Panc1 (cell line): ENCODE data around the gene SDF4. TPM values are rescaled to one million over a fixed set of nuclear protein-coding genes. Genes with fewer than 3 reads are reported as not detected.

Experiments
- ATAC-seq: fragments of 200-7000 bp; cut with Tn5 transposase; 2 replicates; pipeline ENCODE4 v1.9.1; 2020; ENCODE audit warnings: mild to moderate bottlenecking, moderate library complexity
- BruUV-seq: library from RNA; stranded (reverse); fragments of 400-500 nt; replicated peaks from 2 replicates; lab custom pipeline; 2021; lab: Mats Ljungman, UMichigan
- CTCF ChIA-PET: fragments of 300-600 bp; sonication (Branson Sonifier 250); formaldehyde crosslinking; loops from one replicate; lab custom pipeline; 2022; ENCODE audit warnings: antibody characterized with exemption; lab: Charles Lee
- POLR2A ChIA-PET: fragments of 300-600 bp; sonication (Branson Sonifier 250); formaldehyde crosslinking; loops from one replicate; lab custom pipeline; 2022; ENCODE audit warnings: antibody characterized with exemption; lab: Charles Lee
- DNase-seq: peaks from one replicate; pipeline ENCODE4 v3.0.0-alpha.2; 2010; ENCODE audit warnings: low read depth, low spot score
- H3K27ac ChIP-seq: 2 replicates; pipeline ENCODE4 v1.5.1; 2011; ENCODE audit warnings: mild to moderate bottlenecking, low read length, inconsistent platforms
- H3K27me3 ChIP-seq: fragments of 200-500 bp; sonication (Bioruptor generic); 2 replicates; pipeline ENCODE4 v1.6.0; 2014; ENCODE audit warnings: low read length, inconsistent platforms; ENCODE audit not compliant: control insufficient read depth, insufficient read depth
- H3K36me3 ChIP-seq: fragments of 200-500 bp; sonication (Bioruptor generic); 2 replicates; pipeline ENCODE4 v1.5.1; 2014; ENCODE audit warnings: inconsistent platforms, mild to moderate bottlenecking, low read length, moderate library complexity; ENCODE audit not compliant: control insufficient read depth, insufficient read depth
- H3K4me1 ChIP-seq: 2 replicates; pipeline ENCODE4 v1.5.1; 2011; ENCODE audit warnings: inconsistent platforms, mild to moderate bottlenecking, low read length, moderate library complexity; ENCODE audit not compliant: control insufficient read depth, insufficient read depth
- H3K4me3 ChIP-seq, 2 experiments: 2 replicates each; pipeline ENCODE4 v1.5.1; 2011 to 2012; ENCODE audit warnings: low read depth in 2 of 2, low read length in 2 of 2, mild to moderate bottlenecking in 2 of 2, inconsistent platforms in 1 of 2, moderate library complexity in 1 of 2
- H3K9me3 ChIP-seq: fragments of 200-500 bp; sonication (Bioruptor generic); 2 replicates; pipeline ENCODE4 v1.5.1; 2014; ENCODE audit warnings: low read depth, mild to moderate bottlenecking, inconsistent platforms, low read length, moderate library complexity; ENCODE audit not compliant: control insufficient read depth, insufficient read depth
- CTCF ChIP-seq: fragments of 450-650 bp; IDR thresholded peaks from 2 replicates; pipeline ENCODE4 v1.5.1; 2017; ENCODE audit warnings: mild to moderate bottlenecking
- POLR2AphosphoS5 ChIP-seq: IDR thresholded peaks from 2 replicates; pipeline ENCODE4 v1.6.1; 2012; ENCODE audit warnings: mild to moderate bottlenecking, low read depth, low read length, moderate library complexity
- REST ChIP-seq, 2 experiments: IDR thresholded peaks; 2 replicates each; pipeline ENCODE4 v1.6.1; 2011 to 2012; ENCODE audit warnings: low read depth in 2 of 2, control low read depth in 1 of 2, low read length in 1 of 2, mild to moderate bottlenecking in 1 of 2, moderate library complexity in 1 of 2; ENCODE audit not compliant: insufficient read depth in 1 of 2
- SIN3A ChIP-seq: IDR thresholded peaks from 2 replicates; pipeline ENCODE4 v1.6.1; 2012; ENCODE audit warnings: low read depth, mild to moderate bottlenecking, low read length, moderate library complexity, borderline replicate concordance; ENCODE audit not compliant: insufficient read depth
- TCF7L2 ChIP-seq: IDR thresholded peaks from 2 replicates; pipeline ENCODE4 v1.6.1; 2011; ENCODE audit warnings: mild to moderate bottlenecking, low read depth, low read length, inconsistent platforms
- in situ Hi-C: cut with HindIII; loops from 2 replicates; pipeline ENCODE4 v1.10.0; 2016; ENCODE audit warnings: low sequenced_read_pairs, low pct_unique_long_range_greater_than_20kb
- intact Hi-C: fragments of 100-400 bp; cut with micrococcal nuclease; formaldehyde crosslinking; loops from one replicate; pipeline ENCODE4 v1.10.0; 2022; ENCODE audit not compliant: unreplicated experiment
- total RNA-seq: library from RNA; stranded (reverse); gene quantifications from one replicate; pipeline ENCODE4 v1.2.1, GENCODE V29; 2021; ENCODE audit not compliant: unreplicated experiment

SDF4 gene
- total RNA-seq, 1 experiment from 2014 or later = 335 TPM

DNA sequence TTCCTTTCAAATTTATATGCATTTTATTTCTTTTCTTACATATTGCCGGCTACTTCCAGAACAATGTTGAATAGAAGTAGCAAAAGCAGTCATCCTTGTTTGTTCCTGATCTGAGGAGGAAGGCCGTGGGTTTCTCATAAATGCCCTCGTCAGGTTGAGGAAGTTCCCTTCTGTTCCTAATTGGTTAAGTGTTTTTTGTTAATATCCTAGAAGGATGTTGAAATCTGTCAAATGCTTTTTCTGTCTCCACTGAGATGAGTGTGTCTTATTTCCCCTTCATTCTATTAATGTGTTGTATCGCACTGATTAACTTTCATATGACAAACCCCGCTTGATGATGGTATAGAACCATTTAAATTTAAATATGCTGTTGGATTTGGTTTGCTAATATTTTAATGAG lies 42.7 kb downstream of the SDF4 start:
- H3K9me3 ChIP-seq = no peaks in the 10 kb centered on the region
- H3K36me3 ChIP-seq = no peaks in the 10 kb centered on the region
- in situ Hi-C loops (no loop called here), intact Hi-C loops (loop anchor here (10.0 kb wide), 1 partner anchor 64 kb away; no protein-coding TSS in a partner anchor)
- CTCF ChIA-PET = no interaction called here
- no TSS peak for BruUV-seq
- H3K27me3 ChIP-seq = no peaks in the 10 kb centered on the region
- POLR2A ChIA-PET = no interaction called here
- no peak for ATAC-seq
- H3K4me1 ChIP-seq = no peaks in the 10 kb centered on the region
- no peak for TF ChIP-seq REST (IDR thresholded peaks at IDR 0.05; ENCODE audit: insufficient read depth in 1 of 2, low read depth in 2 of 2, low read length in 1 of 2)
- no peak for TF ChIP-seq TCF7L2
- TF ChIP-seq POLR2AphosphoS5 = no peak
- TF ChIP-seq CTCF = no peak
- TF ChIP-seq SIN3A = no peak
- H3K27ac ChIP-seq = no peak overlapping the region
- H3K4me3 ChIP-seq = no peak overlapping the region
- DNase-seq = no peak

- Histone ChIP-seq H3K4me3 (no peak overlapping the region), H3K4me1 (no peaks in the 10 kb centered on the region), H3K27ac (no peak overlapping the region), H3K27me3 (no peaks in the 10 kb centered on the region), H3K36me3 (no peaks in the 10 kb centered on the region), H3K9me3 (no peaks in the 10 kb centered on the region)
- ChIA-PET CTCF (interaction anchor here (0.7 kb wide), 1 partner anchor 186 kb away, joined by 4 read pairs; no protein-coding TSS in a partner anchor), POLR2A (interaction anchor here (0.7 kb wide), 2 partner anchors 42 to 100 kb away, joined by 8 to 10 read pairs; no protein-coding TSS in a partner anchor)
- no peak for DNase-seq
- BruUV-seq = no TSS peak
- intact Hi-C loops = loop anchor here (10.0 kb wide), 1 partner anchor 63 kb away; no protein-coding TSS in a partner anchor
- ATAC-seq = no peak
- in situ Hi-C loops = no loop called here
- TF ChIP-seq SIN3A (no peak), REST (IDR thresholded peaks at IDR 0.05; ENCODE audit: insufficient read depth in 1 of 2, low read depth in 2 of 2, low read length in 1 of 2) (no peak), TCF7L2 (no peak), CTCF (no peak), POLR2AphosphoS5 (no peak)
Measured at GRCh38 chr1:1187938-1188337, 43.9 kb downstream of the SDF4 start.
